Activated naive CD8-positive, alpha-beta T cell treated with anti-CD3 and anti-CD28 coated beads for 36 hours (primary cell): ENCODE data around the gene TOM1L2. TPM values are rescaled to one million over a fixed set of nuclear protein-coding genes. Genes with fewer than 3 reads are reported as not detected.
"Not testable (repeated sequence)": the region's sequence is repeated elsewhere in the genome, so short reads cannot be mapped to it uniquely, and the experiment has no call there.

Source experiments
- DNase-seq: peaks from one replicate; pipeline ENCODE4 v3.0.0; 2021
- H3K27ac Mint-ChIP-seq: one replicate; pipeline ENCODE4 v1.8.0; 2022; ENCODE audit warnings: mild to moderate bottlenecking, moderate library complexity, mixed read lengths
- H3K27me3 Mint-ChIP-seq: one replicate; pipeline ENCODE4 v1.8.0; 2022; ENCODE audit warnings: mild to moderate bottlenecking, mixed read lengths
- H3K36me3 Mint-ChIP-seq: one replicate; pipeline ENCODE4 v1.8.0; 2021; ENCODE audit warnings: mild to moderate bottlenecking, mixed read lengths
- H3K4me1 Mint-ChIP-seq: one replicate; pipeline ENCODE4 v1.8.0; 2021; ENCODE audit warnings: mixed read lengths
- H3K4me3 Mint-ChIP-seq: one replicate; pipeline ENCODE4 v1.8.0; 2022; ENCODE audit warnings: mild to moderate bottlenecking, moderate library complexity, mixed read lengths
- H3K9me3 Mint-ChIP-seq: one replicate; pipeline ENCODE4 v1.8.0; 2022; ENCODE audit warnings: mixed read lengths
- total RNA-seq, 2 experiments: library from RNA; stranded (reverse); gene quantifications; one replicate each; pipeline ENCODE4 v1.2.3, GENCODE V29; 2021

The TOM1L2 gene
- total RNA-seq, 2 experiments from 2014 or later = 8.5 to 9.0 TPM

- Mint-ChIP-seq H3K4me1 (peaks cover 54% of the 10 kb centered on the region), H3K9me3 (peaks cover 1% of the 10 kb centered on the region), H3K27ac (peak overlapping the region; percentile 4), H3K36me3 (peaks cover 2% of the 10 kb centered on the region), H3K4me3 (no peak overlapping the region), H3K27me3 (no peaks in the 10 kb centered on the region)
- DNase-seq = no peak
These were observed 5.8 kb downstream of the TOM1L2 start for GRCh38 chr17:17966399-17966798.

GRCh38 chr17:17965152-17965721, 7.0 kb downstream of the TOM1L2 start:
- H3K4me1 Mint-ChIP-seq = peaks cover 55% of the 10 kb centered on the region
- no peaks in the 10 kb centered on the region for H3K27me3 Mint-ChIP-seq
- H3K27ac Mint-ChIP-seq = peak overlapping the region; percentile 7
- peaks cover 3% of the 10 kb centered on the region for H3K36me3 Mint-ChIP-seq
- H3K4me3 Mint-ChIP-seq = no peak overlapping the region
- H3K9me3 Mint-ChIP-seq = peaks cover 1% of the 10 kb centered on the region
- no peak for DNase-seq

DNA sequence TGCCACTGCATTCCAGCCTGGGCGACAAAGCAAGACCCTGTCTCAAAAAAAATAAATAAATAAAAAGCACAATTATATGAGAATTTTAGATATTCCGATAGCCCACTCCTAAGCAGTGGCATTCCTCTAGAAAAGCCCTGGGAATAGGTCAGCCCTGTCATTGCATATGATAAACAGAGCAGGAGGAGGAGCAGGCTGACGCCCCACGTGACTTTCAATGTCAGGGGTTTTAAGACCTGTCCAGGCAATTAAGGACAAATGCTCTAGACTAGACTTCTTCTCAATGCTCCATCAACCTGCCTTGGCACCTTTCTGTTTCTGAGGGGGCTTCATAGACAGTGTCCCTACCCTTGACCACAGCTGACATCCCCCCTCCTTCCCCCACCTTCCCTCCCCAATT, 7.5 kb downstream of the TOM1L2 start:
- no peaks in the 10 kb centered on the region for H3K27me3 Mint-ChIP-seq
- DNase-seq = no peak
- no peak overlapping the region for H3K4me3 Mint-ChIP-seq
- peaks cover 1% of the 10 kb centered on the region for H3K9me3 Mint-ChIP-seq
- peaks cover 3% of the 10 kb centered on the region for H3K36me3 Mint-ChIP-seq
- H3K4me1 Mint-ChIP-seq = peaks cover 59% of the 10 kb centered on the region
- H3K27ac Mint-ChIP-seq = no peak overlapping the region

DNA sequence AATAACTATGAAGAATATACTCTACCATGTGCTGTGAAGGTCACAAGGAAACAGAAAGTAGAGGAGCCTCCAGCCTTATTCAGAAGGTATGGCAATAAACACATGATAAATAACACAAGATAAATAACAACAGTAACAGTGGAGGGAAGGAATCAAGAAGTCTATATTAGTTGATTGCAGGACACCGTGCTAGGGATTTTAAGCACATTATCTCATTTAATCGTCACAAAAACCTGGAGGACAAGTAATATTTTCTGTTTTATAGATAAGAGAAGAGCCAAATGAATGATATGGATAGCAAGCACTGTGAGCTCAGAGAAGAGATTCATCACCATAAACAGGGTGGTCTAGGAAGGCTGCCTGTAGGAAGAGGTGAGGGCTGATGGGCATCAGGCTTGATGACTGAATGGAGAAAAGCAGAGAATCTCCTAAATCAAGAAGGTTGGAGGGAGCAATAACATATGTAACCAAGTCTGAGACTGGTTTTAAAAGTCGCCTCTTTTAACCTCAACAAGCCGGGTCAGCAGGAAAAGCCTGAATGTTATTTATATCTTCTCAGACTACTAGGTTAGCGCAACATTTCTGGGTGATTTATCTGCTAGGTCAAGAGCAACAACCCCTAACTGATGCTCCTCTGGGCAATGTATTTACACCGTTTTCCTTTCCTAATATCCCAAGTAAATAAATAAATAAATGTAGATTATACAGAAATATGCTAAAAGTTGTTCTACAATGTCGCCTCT, 8.3 kb downstream of the TOM1L2 start:
- Mint-ChIP-seq H3K27ac (no peak overlapping the region), H3K27me3 (no peaks in the 10 kb centered on the region), H3K36me3 (peaks cover 3% of the 10 kb centered on the region), H3K4me3 (no peak overlapping the region), H3K4me1 (peaks cover 62% of the 10 kb centered on the region), H3K9me3 (peaks cover 1% of the 10 kb centered on the region)
- DNase-seq = no peak

DNA sequence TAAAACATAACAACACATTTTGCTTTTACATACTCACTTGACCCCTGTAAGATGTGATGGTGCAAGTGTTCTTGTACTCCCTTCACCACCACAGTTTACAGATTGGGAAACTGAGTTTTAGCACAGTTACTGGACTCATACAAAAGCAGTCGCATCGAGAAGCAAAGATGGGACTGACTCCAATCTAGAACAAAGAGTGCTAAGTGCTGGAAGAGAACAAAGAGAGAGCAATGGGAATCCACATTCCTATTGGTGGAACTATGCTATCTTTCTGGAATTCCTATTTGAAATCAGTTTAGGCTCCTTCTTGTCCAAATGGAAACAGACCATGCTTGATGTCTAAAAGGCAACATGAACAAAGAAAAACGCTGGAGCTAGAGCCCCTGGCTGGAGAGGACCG, 9.1 kb downstream of the TOM1L2 start:
- H3K36me3 Mint-ChIP-seq = peaks cover 3% of the 10 kb centered on the region
- no peak for DNase-seq
- no peaks in the 10 kb centered on the region for H3K27me3 Mint-ChIP-seq
- H3K9me3 Mint-ChIP-seq = peaks cover 1% of the 10 kb centered on the region
- H3K4me1 Mint-ChIP-seq = peaks cover 66% of the 10 kb centered on the region
- no peak overlapping the region for H3K4me3 Mint-ChIP-seq
- H3K27ac Mint-ChIP-seq = no peak overlapping the region

- Mint-ChIP-seq H3K4me3 (peak overlapping the region; percentile 78), H3K4me1 (peaks cover 61% of the 10 kb centered on the region), H3K27ac (peak overlapping the region; percentile 98), H3K27me3 (no peaks in the 10 kb centered on the region), H3K9me3 (peaks cover 9% of the 10 kb centered on the region), H3K36me3 (peaks cover 15% of the 10 kb centered on the region)
- no peak for DNase-seq
These were observed 11.6 kb downstream of the TOM1L2 start for GRCh38 chr17:17960500-17961030.

DNA sequence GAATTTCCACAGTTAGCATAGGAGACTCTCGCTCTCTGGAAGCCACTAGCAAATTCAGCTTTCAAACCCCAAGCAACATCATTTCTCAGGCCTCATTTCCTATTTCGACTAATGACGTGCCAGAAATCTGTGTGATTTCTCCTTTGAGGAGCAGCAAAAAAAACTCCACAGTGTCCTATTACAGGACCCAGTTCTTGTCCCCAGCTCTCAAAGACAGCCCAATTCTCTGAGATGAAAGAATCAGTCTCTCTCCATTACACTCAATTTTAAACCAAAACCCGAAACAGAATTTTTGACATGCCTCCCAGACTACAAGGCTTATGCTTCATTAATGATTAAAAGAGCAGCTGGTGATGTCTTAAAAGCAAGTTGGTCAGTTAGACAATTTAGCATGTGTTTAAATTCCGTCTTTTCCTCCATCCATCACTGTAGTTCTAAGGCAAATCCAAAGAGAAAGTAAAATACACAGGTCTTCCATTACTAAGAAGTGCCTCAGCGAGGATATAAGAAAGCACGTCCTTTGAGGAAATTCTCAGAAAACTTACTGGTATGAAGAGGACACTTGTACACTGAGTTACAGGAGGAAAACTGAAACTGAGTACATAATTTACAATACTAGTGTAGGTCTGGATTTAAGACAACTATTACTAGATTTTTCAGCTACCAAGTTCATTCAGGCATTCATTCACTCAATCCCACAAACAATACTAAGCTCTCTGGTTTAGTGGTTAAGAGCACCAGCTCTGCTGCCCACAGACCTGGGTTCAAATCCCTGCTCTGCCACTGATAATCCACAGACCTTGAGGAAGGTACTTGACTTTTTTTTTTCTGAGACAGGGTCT, 12.5 kb downstream of the TOM1L2 start:
- peak; percentile 37 for DNase-seq
- peaks cover 63% of the 10 kb centered on the region for H3K4me1 Mint-ChIP-seq

GRCh38 chr17:17958982-17959381, 13.2 kb downstream of the TOM1L2 start:
- Mint-ChIP-seq H3K36me3 (peaks cover 20% of the 10 kb centered on the region), H3K4me1 (peaks cover 68% of the 10 kb centered on the region), H3K4me3 (peak overlapping the region; percentile 78), H3K27me3 (no peaks in the 10 kb centered on the region), H3K27ac (peak overlapping the region; percentile 98), H3K9me3 (peaks cover 9% of the 10 kb centered on the region)
- DNase-seq = no peak

More for the DNA sequence above, 12.5 kb downstream of the TOM1L2 start:
- Mint-ChIP-seq H3K27me3 (no peaks in the 10 kb centered on the region), H3K36me3 (peaks cover 20% of the 10 kb centered on the region), H3K27ac (peak overlapping the region; percentile 98), H3K4me3 (peak overlapping the region; percentile 78), H3K9me3 (peaks cover 9% of the 10 kb centered on the region)

- Mint-ChIP-seq H3K4me1 (peaks cover 65% of the 10 kb centered on the region), H3K27ac (peak overlapping the region; percentile 98), H3K27me3 (no peaks in the 10 kb centered on the region), H3K4me3 (no peak overlapping the region), H3K36me3 (peaks cover 20% of the 10 kb centered on the region), H3K9me3 (peaks cover 9% of the 10 kb centered on the region)
- DNase-seq = no peak
These were observed 14.7 kb downstream of the TOM1L2 start for GRCh38 chr17:17957584-17957916.

GRCh38 chr17:17955790-17956341, 16.3 kb downstream of the TOM1L2 start:
- Mint-ChIP-seq H3K4me1 (peaks cover 60% of the 10 kb centered on the region), H3K27ac (peak overlapping the region; percentile 78), H3K4me3 (peak overlapping the region; percentile 19), H3K36me3 (peaks cover 17% of the 10 kb centered on the region)
- H3K9me3 Mint-ChIP-seq, H3K27me3 Mint-ChIP-seq: not testable (repeated sequence)
- peak; percentile 48 for DNase-seq

DNA sequence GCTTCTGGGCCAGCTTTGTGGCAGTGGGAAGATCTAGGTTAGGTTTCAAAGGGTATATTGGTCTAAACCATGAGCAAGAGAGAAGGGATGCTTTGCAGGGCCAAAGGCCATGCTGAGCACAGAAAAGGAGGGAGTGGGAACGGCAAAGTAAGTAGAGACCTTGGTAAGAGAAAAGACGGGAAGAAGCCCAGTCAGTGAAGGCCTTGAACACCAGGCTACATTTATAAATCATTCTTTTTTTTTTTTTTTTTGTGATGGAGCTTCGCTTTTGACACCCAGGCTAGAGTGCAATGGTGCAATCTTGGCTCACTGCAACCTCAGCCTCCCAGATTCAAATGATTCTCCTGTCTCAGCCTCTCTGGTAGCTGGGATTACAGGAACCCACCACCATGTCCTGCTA, 18.1 kb downstream of the TOM1L2 start:
- H3K4me1 Mint-ChIP-seq = peaks cover 46% of the 10 kb centered on the region
- no peak overlapping the region for H3K4me3 Mint-ChIP-seq
- no peak overlapping the region for H3K27ac Mint-ChIP-seq
- no peak for DNase-seq
- H3K27me3 Mint-ChIP-seq = no peaks in the 10 kb centered on the region
- peaks cover 8% of the 10 kb centered on the region for H3K9me3 Mint-ChIP-seq
- H3K36me3 Mint-ChIP-seq = peaks cover 17% of the 10 kb centered on the region

GRCh38 chr17:17952691-17953090, 19.5 kb downstream of the TOM1L2 start:
- Mint-ChIP-seq H3K36me3 (peaks cover 17% of the 10 kb centered on the region), H3K4me1 (peaks cover 41% of the 10 kb centered on the region), H3K27me3 (no peaks in the 10 kb centered on the region), H3K4me3 (no peak overlapping the region), H3K27ac (no peak overlapping the region), H3K9me3 (peaks cover 8% of the 10 kb centered on the region)
- no peak for DNase-seq

DNA sequence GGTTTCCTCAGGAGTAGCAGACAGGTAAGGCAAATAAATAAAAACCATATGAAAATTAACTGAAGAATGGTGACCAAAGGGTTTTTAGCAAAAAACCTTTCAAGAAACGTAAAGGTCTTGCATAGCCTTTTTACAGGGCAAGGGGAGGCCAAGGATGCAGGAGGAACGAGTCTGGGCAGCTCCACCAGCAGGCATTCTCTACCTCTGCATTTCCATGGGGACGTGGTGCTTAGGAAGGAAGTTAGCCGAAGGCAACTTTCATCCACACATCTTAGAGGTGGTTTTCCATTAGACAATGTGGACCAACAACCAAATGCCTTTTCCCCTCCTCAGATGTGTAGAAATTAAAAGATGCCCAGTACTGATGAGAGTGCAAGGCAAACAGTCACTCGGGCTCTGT, 20.7 kb downstream of the TOM1L2 start:
- H3K36me3 Mint-ChIP-seq = peaks cover 14% of the 10 kb centered on the region

GRCh38 chr17:17950806-17951205, 21.4 kb downstream of the TOM1L2 start:
- Mint-ChIP-seq H3K27me3 (no peaks in the 10 kb centered on the region), H3K4me1 (peaks cover 32% of the 10 kb centered on the region)

More for the DNA sequence above, 20.7 kb downstream of the TOM1L2 start:
- no peak for DNase-seq
- no peaks in the 10 kb centered on the region for H3K27me3 Mint-ChIP-seq
- H3K4me3 Mint-ChIP-seq = no peak overlapping the region
- H3K27ac Mint-ChIP-seq = no peak overlapping the region
- H3K9me3 Mint-ChIP-seq = peaks cover 5% of the 10 kb centered on the region
- peaks cover 36% of the 10 kb centered on the region for H3K4me1 Mint-ChIP-seq

DNA sequence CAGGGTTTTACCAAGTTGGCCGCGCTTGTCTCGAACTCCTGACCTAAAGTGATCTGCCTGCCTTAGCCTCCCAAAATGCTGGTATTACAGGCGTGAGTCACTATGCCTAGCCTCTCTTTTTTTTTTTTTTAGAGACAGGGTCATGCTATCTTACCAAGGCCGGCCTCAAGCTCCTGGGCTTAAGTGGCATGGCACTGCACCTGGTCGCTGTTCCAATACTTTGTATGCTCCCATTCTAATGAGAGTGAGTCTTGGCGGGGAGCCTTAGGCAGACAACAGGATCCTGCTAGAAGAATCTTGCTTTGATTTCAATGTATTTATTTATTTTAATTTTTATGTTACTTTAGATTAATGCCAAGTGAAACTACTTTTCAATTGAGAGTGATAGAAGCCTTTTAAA, 21.9 kb downstream of the TOM1L2 start:
- no peak overlapping the region for H3K4me3 Mint-ChIP-seq
- no peaks in the 10 kb centered on the region for H3K27me3 Mint-ChIP-seq
- peaks cover 4% of the 10 kb centered on the region for H3K36me3 Mint-ChIP-seq
- H3K9me3 Mint-ChIP-seq = no peaks in the 10 kb centered on the region
- DNase-seq = no peak
- peaks cover 30% of the 10 kb centered on the region for H3K4me1 Mint-ChIP-seq
- no peak overlapping the region for H3K27ac Mint-ChIP-seq

More at GRCh38 chr17:17950806-17951205, 21.4 kb downstream of the TOM1L2 start:
- peaks cover 8% of the 10 kb centered on the region for H3K36me3 Mint-ChIP-seq
- H3K9me3 Mint-ChIP-seq = peaks cover 2% of the 10 kb centered on the region
- H3K4me3 Mint-ChIP-seq = no peak overlapping the region
- DNase-seq = no peak
- no peak overlapping the region for H3K27ac Mint-ChIP-seq
